HepG2 (cell line): ENCODE measurements around the gene DLST. TPM values are rescaled to one million over a fixed set of nuclear protein-coding genes. Genes with fewer than 3 reads are reported as not detected.
A peak's percentile ranks its signal among the peaks of the same experiment; 100 is the strongest.

Experiments
- CREB1 ChIP-seq, 2 experiments: fragments of 450-650 bp in 1 of 2; IDR thresholded peaks; 2 replicates each; pipeline ENCODE4 v1.6.1; 2016 to 2017; ENCODE audit warnings: control low read depth in 1 of 2, mild to moderate bottlenecking in 1 of 2, missing compliant biosample characterization in 1 of 2, missing genetic modification characterization in 1 of 2
- ETV5 ChIP-seq: IDR thresholded peaks from 2 replicates; pipeline ENCODE4 v1.6.1; 2018; ENCODE audit warnings: missing biosample characterization, missing genetic modification reagents, inconsistent platforms, borderline replicate concordance
- FOXO1 ChIP-seq: sonication (generic); formaldehyde crosslinking; IDR thresholded peaks from 2 replicates; pipeline ENCODE4 v1.4.0; 2020; ENCODE audit warnings: missing genetic modification reagents
- GABPB1 ChIP-seq: IDR thresholded peaks from 2 replicates; pipeline ENCODE4 v1.6.1; 2016; ENCODE audit warnings: mild to moderate bottlenecking, missing genetic modification reagents, moderate library complexity, missing compliant biosample characterization
- GLI4 ChIP-seq: sonication (generic); formaldehyde crosslinking; IDR thresholded peaks from 2 replicates; pipeline ENCODE4 v1.5.1; 2020; ENCODE audit warnings: missing genetic modification reagents, mild to moderate bottlenecking, moderate library complexity, borderline replicate concordance
- HNF4A ChIP-seq: sonication (generic); formaldehyde crosslinking; IDR thresholded peaks from 2 replicates; pipeline ENCODE4 v1.4.0; 2020; ENCODE audit warnings: missing genetic modification reagents
- KAT7 ChIP-seq: IDR thresholded peaks from 2 replicates; pipeline ENCODE4 v1.6.1; 2018; ENCODE audit warnings: borderline replicate concordance, missing compliant biosample characterization
- LRRFIP1 ChIP-seq: sonication (generic); formaldehyde crosslinking; conservative IDR thresholded peaks from 2 replicates; pipeline ENCODE4 v1.4.0; 2020; ENCODE audit warnings: missing genetic modification reagents
- MAFG ChIP-seq: sonication (generic); formaldehyde crosslinking; IDR thresholded peaks from 2 replicates; pipeline ENCODE4 v1.5.1; 2020; ENCODE audit warnings: mild to moderate bottlenecking, missing genetic modification reagents
- MTF1 ChIP-seq: sonication (generic); formaldehyde crosslinking; IDR thresholded peaks from 2 replicates; pipeline ENCODE4 v1.5.0; 2020; ENCODE audit warnings: missing genetic modification reagents
- MZF1 ChIP-seq: sonication (generic); formaldehyde crosslinking; IDR thresholded peaks from 2 replicates; pipeline ENCODE4 v1.8.1; 2023; ENCODE audit warnings: mild to moderate bottlenecking, missing genetic modification reagents, borderline replicate concordance
- NR2F2 ChIP-seq: IDR thresholded peaks from 2 replicates; pipeline ENCODE4 v1.6.1; 2012; ENCODE audit warnings: low read depth, inconsistent platforms, borderline replicate concordance
- PRDM15 ChIP-seq: sonication (generic); formaldehyde crosslinking; IDR thresholded peaks from 2 replicates; pipeline ENCODE4 v1.4.0; 2020; ENCODE audit warnings: missing genetic modification reagents
- RXRB ChIP-seq: IDR thresholded peaks from 2 replicates; pipeline ENCODE4 v1.6.1; 2016; ENCODE audit warnings: borderline replicate concordance, missing genetic modification reagents, missing compliant biosample characterization
- SATB2 ChIP-seq: sonication (generic); formaldehyde crosslinking; IDR thresholded peaks from 2 replicates; pipeline ENCODE4 v1.5.0; 2020; ENCODE audit warnings: missing genetic modification reagents
- TP53 ChIP-seq: sonication (generic); formaldehyde crosslinking; conservative IDR thresholded peaks from 2 replicates; pipeline ENCODE4 v1.4.0; 2020; ENCODE audit warnings: missing genetic modification reagents
- YEATS4 ChIP-seq: sonication (generic); formaldehyde crosslinking; IDR thresholded peaks from 2 replicates; pipeline ENCODE4 v1.4.0; 2020; ENCODE audit warnings: missing genetic modification reagents, borderline replicate concordance
- ZNF281 ChIP-seq: sonication (generic); formaldehyde crosslinking; IDR thresholded peaks from 2 replicates; pipeline ENCODE4 v1.4.0; 2020; ENCODE audit warnings: missing genetic modification reagents, borderline replicate concordance
- ZNF567 ChIP-seq: sonication (generic); formaldehyde crosslinking; IDR thresholded peaks from 2 replicates; pipeline ENCODE4 v1.8.1; 2023; ENCODE audit warnings: mild to moderate bottlenecking, missing genetic modification reagents, borderline replicate concordance
- ZNF674 ChIP-seq: sonication (generic); formaldehyde crosslinking; IDR thresholded peaks from 2 replicates; pipeline ENCODE4 v1.5.0; 2020; ENCODE audit warnings: low read depth, mild to moderate bottlenecking, missing genetic modification reagents
- polyA plus RNA-seq, 8 experiments: library from polyadenylated mRNA; depleted of rRNA in 3 of 8; stranded (reverse) in 7 of 8; unstranded in 1 of 8; fragments of >200 nt; fragmentation: Illumina TruSeq in 4 of 8; extraction: Trizol in 4 of 8; gene quantifications; 2 replicates each; pipeline versions ENCODE4 v1.2.1 to v1.2.3, GENCODE V29; 2011 to 2016; ENCODE audit warnings: low read depth in 4 of 8, missing spikeins in 1 of 8, mixed read lengths in 1 of 8; ENCODE audit not compliant: insufficient read depth in 1 of 8
- total RNA-seq, 5 experiments: library from RNA; depleted of rRNA; stranded (reverse); fragments of >200 nt; fragmentation: Illumina TruSeq; extraction: Trizol; gene quantifications; 2 replicates each; pipeline ENCODE4 v1.2.3, GENCODE V29; 2016; ENCODE audit warnings: low read depth in 1 of 5
- TF ChIP-seq, protein P1 (sequence below): sonication (generic); formaldehyde crosslinking; IDR thresholded peaks from 2 replicates; pipeline ENCODE4 v1.4.0; 2020; ENCODE audit warnings: missing genetic modification reagents

DLST gene
- total and polyA plus RNA-seq, 2 of the 13 experiments (the other 11 are each of a cell fraction or from before 2014, with no cell fraction given), result 56.5 to 94.3 TPM

DNA sequence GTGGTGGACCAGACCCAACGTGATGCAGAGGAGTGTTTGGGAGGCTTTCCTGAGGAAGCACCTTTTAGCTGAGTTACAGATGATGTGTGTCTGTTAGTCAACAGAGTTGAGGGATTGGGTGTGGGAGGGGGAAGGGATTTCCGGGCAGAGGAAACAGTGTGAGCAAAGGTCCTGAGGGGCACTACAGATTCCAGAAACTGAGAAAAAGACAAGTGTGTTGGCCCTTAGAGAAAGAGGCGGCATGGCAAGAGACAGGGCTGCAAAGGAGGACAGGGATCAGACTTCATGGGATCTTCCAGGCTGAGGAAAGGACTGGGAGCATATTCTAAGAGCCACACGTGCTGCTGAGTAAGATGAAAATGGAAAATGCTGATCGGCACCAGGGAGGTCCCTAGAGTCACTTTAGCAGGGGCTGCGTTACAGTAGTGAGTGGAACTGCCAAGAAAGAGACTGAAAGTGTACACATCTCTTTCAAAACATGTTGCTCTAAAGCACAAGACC lies 50.7 kb downstream of the DLST start (continued):
- TF ChIP-seq PRDM15 (no peak), GLI4 (CRISPR knock-in tag) (no peak), KAT7 (CRISPR knock-in tag) (no peak), RXRB (CRISPR knock-in tag) (peak; percentile 26; the same call in 1 of the 2 replicates), FOXO1 (CRISPR knock-in tag) (no peak), MTF1 (CRISPR knock-in tag) (no peak), TP53 (CRISPR knock-in tag) (no peak), ZNF281 (peak; percentile 60; the same call in 1 of the 2 replicates), ZNF674 (no peak), ETV5 (CRISPR knock-in tag) (peak; percentile 83; the same call in 1 of the 2 replicates), HNF4A (CRISPR knock-in tag) (no peak), YEATS4 (CRISPR knock-in tag) (0 out of 2 replicates have a peak, but pooled peaks have one; percentile 25), MZF1 (CRISPR knock-in tag) (no peak), MAFG (CRISPR knock-in tag) (no peak), NR2F2 (no peak), ZNF567 (CRISPR knock-in tag) (no peak), LRRFIP1 (CRISPR knock-in tag) (no peak), CREB1 (IDR thresholded peaks at IDR 0.05) (no peak), CREB1 (CRISPR knock-in tag; IDR thresholded peaks at IDR 0.05) (no peak), SATB2 (CRISPR knock-in tag) (no peak), GABPB1 (CRISPR knock-in tag) (peak; percentile 28; the same call in 1 of the 2 replicates)
- TF ChIP-seq, protein P1, sequence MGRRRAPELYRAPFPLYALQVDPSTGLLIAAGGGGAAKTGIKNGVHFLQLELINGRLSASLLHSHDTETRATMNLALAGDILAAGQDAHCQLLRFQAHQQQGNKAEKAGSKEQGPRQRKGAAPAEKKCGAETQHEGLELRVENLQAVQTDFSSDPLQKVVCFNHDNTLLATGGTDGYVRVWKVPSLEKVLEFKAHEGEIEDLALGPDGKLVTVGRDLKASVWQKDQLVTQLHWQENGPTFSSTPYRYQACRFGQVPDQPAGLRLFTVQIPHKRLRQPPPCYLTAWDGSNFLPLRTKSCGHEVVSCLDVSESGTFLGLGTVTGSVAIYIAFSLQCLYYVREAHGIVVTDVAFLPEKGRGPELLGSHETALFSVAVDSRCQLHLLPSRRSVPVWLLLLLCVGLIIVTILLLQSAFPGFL (CRISPR knock-in tag), result no peak
